GM19467 (cell line): ENCODE results near the gene PSORS1C1.
"Not testable (repeated sequence)": the region's sequence is repeated elsewhere in the genome, so short reads cannot be mapped to it uniquely, and the experiment has no call there.

Experiments
- ATAC-seq: cut with Tn5 transposase; IDR thresholded peaks from one replicate; pipeline ENCODE4 v1.9.1; 2021; ENCODE audit warnings: mild to moderate bottlenecking, moderate library complexity; ENCODE audit not compliant: unreplicated experiment

PSORS1C1 gene

DNA sequence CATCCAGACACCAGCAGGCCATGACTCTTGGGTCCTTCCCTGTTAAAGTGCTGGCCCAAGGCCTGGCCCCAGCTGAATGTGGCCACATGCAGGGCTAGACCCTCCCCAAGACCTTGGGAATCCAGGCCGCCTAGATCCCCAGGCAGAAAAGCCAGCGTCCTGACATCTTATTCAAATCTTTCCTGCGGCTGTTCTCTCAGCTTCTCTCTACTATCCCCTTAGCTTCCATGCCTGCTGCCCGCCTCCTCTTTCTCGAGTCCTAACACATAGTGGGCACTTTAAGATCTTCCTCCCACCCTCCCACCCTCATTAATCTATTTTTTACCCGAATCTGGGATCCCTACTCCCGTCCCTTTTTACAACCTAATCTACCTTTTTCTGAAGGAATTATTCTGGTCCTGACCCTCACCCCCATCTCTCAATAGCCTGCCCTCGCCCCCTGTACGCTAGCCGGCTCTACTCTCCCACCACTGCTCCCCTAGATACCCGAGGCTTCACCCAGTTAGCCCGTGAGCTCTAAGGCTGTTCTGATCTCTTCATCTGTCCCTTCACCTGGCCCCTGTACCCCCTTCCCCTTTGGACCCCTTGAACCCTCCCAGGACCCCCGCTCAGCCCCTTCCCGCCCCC, 43.0 kb downstream of the PSORS1C1 start, which contains the start of gene CCHCR1:
Gene CCHCR1, minus strand, starts transcription at position 290 of the 627 bp plus-strand sequence. Its CDS starts 202 bp downstream, at position 88.
- no peak for ATAC-seq

DNA sequence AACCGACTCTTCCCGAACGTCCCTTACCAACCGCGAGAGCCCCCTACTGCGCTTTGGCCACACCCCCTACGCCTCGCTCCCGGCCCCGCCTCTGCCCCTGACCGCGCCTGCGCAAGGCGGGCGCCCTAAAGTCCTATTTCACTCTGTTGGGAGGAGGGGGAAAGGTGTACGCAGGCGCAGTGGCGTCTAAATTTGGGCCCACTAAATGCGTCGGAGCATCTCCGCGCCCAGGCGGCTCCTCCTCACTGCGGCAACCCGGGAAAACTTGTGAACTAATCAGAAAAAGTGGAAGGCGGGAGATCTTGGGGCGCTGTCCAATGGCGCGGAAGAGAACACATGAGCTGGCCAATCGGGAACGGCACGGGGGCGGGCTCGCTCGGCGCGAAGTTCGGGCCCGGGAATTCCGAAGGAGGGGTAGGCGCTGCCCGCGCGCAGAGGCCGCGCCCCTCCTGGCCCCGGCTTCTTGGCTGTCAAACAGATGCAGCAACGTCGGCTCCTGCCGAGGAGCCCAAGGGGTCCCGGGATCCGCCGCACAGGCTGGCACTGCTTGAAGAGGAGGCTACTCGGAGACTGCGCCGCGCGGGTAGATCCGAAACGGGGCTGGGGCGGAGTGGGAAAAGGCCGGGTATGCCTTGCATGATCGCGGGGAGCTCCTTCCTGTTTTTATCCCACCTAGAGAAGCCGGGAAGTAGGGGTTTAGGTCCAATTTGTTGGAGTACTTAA, 43.7 kb downstream of the PSORS1C1 start, which contains the start of gene TCF19:
Gene TCF19, plus strand, starts transcription at position 450 of the 723 bp plus-strand sequence. CDS start 881 bp downstream, outside the sequence.
- ATAC-seq: peak; percentile 72

DNA sequence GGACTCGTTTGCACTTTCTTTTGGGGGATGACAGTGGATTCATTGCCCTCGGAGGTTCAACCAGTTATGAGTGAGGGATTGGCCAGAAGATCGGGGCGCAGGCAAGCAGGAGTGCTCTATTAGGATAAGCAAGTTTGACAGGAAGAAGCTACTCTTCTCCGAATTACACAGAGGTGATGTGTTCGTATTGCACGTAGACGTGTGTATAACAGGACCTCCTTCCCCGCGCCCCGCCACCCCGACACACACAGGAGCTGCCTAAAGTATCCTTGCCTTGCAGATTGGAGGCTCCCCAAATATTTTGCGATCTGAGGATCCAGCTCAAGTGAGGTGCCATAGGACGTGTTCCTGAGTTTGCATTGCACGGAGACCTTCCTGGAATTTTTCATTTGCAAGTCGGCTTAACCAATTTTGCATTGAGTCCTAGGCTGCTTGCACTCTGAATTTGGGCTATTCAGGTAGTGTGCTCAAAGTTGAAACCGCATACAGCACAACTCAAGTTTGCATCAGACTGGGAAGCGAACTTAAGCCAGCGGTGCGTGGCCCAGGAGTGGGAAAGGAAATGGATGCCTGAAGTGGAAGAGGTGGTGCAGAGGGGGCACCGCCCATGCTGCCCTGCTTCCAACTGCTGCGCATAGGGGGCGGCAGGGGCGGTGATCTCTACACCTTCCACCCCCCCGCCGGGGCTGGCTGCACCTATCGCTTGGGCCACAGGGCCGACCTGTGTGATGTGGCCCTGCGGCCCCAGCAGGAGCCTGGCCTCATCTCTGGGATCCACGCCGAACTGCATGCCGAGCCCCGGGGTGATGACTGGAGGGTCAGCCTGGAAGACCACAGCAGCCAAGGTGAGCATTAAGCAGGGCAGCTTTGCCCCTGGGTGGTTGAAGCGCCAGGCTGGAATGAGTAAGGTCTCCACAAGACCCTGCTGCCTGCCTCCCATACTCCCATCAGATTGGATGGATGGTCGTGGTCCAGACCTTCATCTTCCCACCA, 44.6 kb downstream of the PSORS1C1 start:
- no peak for ATAC-seq

DNA sequence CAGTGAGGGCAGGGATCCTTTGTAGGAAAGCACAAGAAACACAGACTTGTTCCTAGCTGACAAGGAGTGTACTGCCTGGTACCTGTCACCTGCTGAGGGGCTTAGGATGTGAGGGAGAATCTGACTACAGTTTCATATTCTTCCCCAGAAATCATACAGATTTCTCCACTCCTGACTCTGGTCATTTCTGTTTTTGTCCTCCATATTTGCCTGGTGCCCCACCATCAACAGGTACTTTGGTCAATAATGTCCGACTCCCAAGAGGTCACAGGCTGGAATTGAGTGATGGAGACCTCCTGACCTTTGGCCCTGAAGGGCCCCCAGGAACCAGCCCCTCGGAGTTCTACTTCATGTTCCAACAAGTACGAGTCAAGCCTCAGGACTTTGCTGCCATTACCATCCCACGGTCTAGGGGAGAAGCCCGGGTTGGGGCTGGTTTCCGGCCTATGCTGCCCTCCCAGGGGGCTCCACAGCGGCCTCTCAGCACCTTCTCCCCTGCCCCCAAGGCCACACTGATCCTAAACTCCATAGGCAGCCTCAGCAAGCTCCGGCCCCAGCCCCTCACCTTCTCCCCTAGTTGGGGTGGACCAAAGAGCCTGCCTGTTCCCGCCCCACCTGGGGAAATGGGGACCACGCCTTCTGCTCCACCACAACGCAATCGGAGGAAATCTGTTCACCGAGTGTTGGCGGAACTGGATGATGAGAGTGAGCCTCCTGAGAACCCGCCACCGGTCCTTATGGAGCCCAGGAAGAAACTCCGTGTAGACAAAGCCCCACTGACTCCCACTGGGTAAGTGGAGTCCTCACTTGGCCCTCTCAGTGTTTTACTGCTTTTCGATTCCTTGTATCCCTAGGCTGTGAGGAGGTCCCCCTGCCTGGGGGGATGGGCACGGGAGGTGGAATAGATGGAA, 46.9 kb downstream of the PSORS1C1 start:
- ATAC-seq: no peak

DNA sequence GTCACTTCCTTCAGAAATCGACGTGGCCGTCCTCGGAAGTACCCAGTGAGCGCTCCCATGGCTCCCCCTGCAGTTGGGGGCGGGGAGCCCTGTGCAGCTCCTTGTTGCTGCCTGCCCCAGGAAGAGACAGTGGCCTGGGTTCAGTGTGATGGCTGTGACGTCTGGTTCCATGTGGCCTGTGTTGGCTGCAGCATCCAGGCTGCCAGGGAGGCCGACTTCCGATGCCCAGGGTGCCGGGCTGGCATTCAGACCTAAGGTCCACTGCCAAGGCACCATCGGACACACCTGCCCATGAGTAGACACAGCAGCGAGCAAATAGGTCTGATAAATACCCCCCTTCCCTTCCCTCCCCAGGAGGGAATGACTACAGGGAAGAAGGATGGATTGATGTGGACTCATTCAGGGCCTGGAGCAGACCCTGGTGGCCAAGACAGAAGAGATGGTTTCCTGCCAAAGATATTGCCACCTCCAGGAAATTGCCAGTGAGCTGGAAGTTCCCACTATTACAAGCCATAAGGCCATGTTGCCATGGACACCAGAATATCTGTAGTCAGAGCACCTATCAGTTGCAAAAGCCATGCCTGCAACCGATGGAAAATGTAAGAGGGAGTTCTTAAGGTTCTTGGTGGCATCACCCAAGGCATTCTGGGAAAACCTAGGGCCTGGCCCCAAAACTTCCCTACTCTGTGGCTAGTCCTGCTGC, 48.0 kb downstream of the PSORS1C1 start:
- no peak for ATAC-seq

DNA sequence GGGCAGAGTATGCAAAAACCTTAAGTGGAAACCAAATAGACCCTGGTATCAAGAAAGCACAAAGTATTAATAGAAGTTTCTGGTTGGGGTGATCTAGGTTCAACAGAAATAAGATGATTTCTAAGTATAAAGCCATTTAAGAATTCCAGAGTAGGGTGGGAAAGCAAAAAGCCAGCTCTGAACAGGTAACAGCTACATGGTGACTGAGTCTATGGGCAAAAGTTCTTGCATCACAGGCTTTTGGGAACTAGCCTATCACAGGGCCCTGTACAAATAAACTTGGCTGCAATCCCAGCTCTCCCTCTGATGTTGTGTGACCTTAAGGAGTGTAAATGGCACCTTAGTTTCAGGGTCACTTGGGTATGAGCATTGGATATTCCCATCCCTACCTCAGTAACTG, 49.3 kb downstream of the PSORS1C1 start:
- no peak for ATAC-seq

DNA sequence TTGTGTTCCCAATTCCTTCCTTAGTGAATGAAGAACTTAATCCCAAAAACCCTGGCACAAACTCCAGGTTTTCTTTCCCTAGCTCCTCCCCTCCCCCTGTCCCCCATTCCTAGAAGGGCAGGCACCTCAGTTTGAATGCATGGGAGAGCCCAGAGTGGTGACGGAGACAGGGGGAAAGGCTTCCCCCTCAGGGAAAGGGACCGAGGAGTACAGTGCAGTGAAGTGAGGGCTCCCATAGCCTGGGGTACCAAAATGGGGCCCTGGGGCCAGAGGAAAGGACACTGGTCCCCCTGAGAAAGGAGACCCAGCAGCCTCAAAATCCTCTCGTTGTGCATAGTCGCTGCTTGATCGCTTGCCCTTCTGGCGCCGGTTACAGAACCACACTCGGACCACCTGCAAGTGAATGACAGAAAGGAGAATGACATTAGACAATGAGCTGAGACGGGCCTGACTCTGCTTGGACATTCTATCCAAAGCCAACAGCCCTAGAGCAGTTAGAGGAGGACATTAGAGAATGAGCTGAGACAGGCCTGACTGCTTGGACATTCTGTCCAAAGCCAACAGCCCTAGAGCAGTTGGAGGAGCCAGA, 50.0 kb downstream of the PSORS1C1 start:
- ATAC-seq: not testable (repeated sequence)

DNA sequence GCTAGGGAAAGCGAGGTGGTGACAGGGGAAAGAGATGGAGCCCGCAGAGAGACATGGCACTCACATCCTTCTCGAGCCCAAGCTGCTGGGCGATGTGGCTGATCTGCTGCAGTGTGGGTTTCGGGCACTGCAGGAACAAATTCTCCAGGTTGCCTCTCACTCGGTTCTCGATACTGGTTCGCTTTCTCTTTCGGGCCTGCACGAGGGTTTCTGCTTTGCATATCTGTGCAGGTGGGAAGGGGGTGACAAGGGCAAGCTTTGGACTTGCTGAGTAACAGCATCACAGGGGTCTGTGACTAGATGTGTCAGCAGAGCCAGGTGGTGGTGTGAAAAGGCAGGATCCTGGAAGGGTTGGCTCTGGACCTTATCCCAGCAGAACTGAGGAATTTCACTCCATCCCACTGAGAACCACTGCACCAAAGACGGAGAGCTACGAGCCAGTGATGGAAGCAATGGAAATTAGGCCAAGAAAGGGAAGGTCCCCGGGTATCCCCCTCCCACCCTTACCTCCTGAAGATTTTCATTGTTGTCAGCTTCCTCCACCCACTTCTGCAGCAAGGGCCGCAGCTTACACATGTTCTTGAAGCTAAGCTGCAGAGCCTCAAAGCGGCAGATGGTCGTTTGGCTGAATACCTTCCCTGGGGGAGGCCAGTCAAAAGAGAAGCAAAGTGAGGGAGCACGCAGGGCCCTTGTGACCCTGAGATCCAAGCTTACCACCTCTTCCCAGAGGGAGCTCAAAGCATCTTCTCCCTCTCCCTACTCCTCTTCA, 50.6 kb downstream of the PSORS1C1 start:
- peak; percentile 65 for ATAC-seq

DNA sequence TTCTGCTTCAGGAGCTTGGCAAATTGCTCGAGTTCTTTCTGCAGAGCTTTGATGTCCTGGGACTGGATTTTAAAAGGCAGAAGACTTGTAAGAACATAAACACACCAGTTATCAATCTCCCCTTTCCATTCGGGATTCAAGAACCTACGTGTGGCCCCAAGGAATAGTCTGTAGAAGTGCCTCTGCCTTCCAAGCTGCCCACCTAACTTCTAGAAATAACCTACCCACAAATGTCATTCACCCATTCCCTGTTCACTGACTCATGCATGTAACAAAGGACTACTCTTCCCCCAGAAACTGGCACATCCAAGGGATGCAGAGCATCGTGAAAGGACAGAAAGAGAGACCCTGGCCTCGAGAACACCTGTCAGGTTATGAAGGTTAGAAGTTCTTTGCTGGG, 51.4 kb downstream of the PSORS1C1 start:
- ATAC-seq: no peak

DNA sequence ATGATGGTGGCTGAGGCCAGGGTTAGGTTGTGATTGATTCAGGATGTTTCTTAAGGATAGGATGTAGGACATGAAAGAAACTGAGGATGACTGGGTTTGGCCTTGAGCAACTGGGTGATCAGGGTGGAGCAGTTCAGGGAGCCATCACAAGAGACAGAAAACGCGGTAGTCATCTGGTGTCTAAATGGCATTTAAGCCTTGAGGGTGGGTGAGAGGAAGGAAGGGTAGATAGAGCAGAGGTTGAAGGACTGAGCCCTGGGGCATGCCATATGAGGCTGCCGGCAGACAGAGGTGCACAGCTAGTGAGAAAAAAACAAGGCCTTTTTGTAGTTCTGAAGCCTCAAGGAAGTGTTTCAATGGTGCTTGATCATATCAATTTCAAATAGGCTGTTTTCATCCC, 54.0 kb downstream of the PSORS1C1 start:
- no peak for ATAC-seq

DNA sequence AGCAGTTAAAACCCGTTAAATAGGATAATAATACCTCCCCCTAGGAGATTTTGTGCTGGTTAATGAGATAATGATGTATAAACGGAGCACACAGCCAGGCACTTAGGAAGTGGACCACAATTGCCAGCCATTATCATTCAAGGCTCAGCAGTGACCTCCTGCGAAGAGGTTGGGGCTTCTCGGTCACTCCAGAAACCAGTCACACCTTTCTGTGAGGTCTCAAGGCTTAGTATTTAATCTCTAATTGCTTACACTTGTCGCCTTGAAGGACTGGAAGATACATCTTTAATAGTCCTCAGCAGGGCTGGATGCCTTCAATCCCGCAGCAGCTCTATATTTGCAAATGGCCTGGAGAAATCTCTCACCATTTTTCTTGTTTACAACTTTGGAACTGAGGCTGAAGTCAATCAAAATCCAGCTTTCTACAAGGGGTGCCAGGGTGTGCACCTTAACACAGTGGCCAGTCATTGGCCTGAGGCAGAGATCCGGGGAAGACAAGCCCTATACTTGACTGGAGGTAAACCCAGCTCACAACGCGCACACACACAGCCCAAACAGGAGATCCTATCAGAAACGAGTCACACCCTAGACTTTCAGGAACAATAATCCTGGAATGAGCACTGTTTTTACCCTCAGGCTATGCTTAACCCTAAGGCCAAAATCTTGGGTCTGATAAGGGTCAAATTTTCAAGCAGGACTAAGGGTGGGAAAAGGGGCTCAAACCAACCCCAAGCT, 54.7 kb downstream of the PSORS1C1 start:
- no peak for ATAC-seq

DNA sequence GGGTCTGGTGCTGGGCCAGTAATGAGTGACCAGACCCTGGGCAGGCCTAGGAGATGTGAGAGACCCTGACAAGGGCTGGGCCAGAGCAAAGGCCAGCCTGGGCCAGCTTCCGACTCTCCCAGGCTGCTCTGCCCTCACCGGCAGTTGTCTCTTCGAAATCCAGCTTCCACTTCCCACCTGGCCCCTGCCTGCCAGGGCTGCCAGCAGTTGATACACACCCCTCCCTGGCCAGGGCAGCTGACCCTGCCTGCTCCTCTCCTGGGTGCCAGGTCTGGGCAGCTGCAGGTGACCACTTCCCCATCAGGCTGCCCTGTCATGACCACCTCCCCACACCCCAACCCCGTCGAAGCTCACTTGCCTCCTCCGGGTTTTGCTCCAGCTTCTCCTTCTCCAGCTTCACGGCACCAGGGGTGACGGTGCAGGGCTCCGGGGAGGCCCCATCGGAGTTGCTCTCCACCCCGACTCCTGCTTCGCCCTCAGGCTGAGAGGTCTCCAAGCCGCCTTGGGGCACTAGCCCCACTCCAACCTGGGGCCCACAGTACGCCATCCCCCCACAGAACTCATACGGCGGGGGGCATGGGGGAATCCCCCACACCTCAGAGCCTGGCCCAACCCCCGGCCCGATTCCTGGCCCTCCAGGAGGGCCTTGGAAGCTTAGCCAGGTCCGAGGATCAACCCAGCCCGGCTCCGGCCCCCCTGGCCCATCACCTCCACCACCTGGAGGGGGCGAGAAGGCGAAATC, 55.4 kb downstream of the PSORS1C1 start:
- not testable (repeated sequence) for ATAC-seq

DNA sequence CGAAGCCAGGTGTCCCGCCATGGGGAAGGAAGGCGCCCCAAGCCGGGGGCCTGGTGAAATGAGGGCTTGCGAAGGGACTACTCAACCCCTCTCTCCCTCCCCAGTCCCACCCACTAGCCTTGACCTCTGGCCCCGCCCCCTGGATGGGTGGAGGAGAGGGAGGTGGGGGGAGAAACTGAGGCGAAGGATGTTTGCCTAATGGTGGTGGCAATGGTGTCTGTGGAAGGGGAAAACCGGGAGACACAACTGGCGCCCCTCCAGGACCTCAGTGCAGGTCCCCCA, 55.9 kb downstream of the PSORS1C1 start, which contains the start of gene POU5F1:
Gene POU5F1, minus strand, starts transcription at position 83 of the 282 bp plus-strand sequence. Its CDS starts 62 bp downstream, at position 21.
- ATAC-seq: no peak

DNA sequence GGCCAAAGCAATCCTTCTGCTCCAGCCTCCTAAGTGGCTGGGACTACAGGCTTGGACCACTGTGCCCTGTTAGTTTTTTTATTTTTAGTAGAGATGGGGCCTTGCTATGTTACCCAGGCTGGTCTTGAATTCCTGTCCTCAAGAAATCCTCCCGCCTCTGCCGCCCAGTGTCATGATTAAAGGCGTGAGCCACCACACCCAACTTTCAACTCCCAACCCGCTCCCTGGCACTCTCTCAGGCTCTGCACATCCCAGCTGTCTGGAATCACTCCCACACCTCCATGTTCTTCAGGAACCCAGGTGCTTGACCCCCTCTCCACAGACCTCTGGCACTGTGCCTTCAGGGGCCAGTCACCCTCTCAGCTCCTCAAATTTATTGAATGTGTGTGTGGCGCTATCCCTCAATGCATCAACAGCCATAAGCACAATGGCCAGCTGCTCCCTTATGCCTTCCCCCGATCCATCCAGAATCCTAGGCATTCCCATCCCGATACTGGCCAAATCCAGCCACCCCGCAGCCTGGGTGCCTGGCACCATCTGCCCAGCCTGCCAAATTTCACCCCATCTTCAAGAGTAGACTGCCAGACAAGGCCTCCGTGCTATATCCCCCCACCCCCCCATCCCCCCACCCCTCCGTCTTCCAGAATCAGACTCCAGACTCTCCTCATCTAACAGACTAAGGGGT, 56.5 kb downstream of the PSORS1C1 start:
- ATAC-seq: no peak

DNA sequence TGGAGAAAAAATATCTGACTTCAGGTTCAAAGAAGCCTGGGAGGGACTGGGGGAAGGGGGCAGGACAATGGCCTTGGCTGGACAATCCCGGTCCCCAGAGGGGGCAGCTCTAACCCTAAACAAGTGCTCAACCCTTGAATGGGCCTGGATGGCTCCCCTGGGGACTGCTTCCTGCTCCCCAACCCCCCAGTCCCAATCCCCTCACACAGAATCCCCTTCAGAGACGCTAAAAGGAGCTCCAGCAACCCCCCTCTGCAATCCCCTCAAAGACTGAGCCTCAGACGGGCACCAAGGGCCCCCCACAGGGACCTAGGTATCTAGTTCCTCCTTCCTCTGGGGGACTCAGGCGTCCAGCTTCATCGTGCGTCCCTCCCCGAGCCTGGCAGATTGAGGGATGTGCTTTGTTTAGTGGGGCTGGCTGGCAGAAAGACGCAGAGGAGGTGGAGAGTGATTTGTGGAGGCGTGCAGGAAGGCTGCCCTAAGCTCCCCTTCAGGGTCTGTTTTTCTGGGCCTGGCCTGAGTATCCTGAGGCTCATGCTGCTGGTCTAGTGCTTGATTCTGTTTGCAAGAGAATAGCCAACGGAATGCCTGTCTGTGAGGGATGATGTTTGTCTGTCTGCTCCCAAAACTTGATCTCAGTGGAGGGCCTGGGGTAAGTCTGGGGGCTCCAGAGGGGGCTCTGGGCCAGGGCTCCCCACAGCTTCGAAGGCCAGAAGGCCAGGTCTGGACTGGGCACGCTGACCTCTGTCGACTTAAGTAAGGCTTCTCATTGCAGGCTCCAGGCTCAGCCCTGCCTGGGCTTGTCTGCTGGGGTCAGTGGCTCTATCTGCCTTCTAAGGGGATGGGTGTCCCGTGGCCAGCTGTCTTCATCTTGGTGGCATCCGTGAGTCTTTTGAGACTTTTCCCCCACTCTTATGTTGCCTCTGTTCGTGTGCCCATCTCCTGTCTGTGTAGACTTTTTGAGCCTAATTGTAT, 57.6 kb downstream of the PSORS1C1 start:
- no peak for ATAC-seq
